Epithelial cell of esophagus (primary cell): ENCODE measurements around the gene PRDM16.

Source experiments
- DNase-seq: peaks from one replicate; pipeline ENCODE4 v3.0.0; 2010; ENCODE audit warnings: low read depth
- H3K4me3 ChIP-seq: 2 replicates; pipeline ENCODE4 v1.5.1; 2011; ENCODE audit warnings: mild to moderate bottlenecking, low read length, control low read depth
- TF ChIP-seq, protein P1 (sequence below): IDR thresholded peaks from 2 replicates; pipeline ENCODE4 v1.5.1; 2011; ENCODE audit warnings: low read depth, mild to moderate bottlenecking, low read length, control low read depth, inconsistent platforms; ENCODE audit not compliant: insufficient read depth; ENCODE audit errors: missing control alignments

Gene PRDM16

DNA sequence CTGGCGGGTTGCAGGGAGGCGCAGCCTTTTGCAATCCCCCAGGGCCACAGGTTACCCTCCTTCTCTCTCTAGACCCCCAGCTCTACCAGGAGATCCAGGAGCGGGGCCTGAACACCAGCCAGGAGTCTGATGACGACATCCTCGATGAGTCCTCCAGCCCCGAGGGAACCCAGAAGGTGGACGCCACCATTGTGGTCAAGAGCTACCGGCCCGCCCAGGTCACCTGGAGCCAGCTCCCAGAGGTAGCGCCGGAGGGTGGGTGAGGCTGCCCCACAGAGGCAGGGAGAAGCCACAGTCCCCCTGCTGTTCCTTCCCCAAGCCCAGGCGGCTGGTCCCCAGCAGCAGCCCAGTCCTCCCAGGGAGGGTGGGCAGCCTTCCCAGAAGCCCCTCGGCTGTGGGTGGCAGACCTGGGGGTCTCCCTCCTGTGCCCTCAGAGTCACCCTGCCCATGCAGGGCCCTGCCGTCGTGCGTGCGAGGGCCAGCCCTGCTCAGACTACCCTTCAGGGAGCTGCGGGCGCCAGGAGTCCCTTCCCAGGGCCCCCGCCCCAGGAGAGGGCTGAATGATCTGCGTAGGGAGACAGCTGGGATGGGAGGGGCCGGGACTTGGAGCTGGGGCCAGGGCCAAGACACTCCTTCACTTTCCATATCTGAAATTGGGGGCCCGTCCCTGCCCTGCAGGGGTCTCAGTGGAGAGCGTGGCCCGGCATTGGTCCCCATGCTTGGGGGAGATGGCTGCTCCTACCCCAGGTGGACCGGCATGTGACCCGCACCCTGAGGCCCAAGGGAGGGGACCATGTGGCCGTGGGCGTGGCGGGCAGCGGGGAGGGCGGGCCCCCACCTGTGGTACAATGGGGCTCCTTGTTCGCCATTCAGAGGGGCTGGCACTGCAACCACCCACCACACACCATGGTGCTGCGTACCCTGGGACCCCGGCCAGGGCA, 398.4 kb downstream of the PRDM16 start:
- TF ChIP-seq, protein P1, sequence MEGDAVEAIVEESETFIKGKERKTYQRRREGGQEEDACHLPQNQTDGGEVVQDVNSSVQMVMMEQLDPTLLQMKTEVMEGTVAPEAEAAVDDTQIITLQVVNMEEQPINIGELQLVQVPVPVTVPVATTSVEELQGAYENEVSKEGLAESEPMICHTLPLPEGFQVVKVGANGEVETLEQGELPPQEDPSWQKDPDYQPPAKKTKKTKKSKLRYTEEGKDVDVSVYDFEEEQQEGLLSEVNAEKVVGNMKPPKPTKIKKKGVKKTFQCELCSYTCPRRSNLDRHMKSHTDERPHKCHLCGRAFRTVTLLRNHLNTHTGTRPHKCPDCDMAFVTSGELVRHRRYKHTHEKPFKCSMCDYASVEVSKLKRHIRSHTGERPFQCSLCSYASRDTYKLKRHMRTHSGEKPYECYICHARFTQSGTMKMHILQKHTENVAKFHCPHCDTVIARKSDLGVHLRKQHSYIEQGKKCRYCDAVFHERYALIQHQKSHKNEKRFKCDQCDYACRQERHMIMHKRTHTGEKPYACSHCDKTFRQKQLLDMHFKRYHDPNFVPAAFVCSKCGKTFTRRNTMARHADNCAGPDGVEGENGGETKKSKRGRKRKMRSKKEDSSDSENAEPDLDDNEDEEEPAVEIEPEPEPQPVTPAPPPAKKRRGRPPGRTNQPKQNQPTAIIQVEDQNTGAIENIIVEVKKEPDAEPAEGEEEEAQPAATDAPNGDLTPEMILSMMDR: no peak
- DNase-seq: peak; percentile 29
- H3K4me3 ChIP-seq: no peak overlapping the region

- DNase-seq: peak; percentile 62
- TF ChIP-seq, protein P1: no peak
- no peak overlapping the region for H3K4me3 ChIP-seq
These were observed 399.5 kb downstream of the PRDM16 start for GRCh38 chr1:3468236-3469103.

DNA sequence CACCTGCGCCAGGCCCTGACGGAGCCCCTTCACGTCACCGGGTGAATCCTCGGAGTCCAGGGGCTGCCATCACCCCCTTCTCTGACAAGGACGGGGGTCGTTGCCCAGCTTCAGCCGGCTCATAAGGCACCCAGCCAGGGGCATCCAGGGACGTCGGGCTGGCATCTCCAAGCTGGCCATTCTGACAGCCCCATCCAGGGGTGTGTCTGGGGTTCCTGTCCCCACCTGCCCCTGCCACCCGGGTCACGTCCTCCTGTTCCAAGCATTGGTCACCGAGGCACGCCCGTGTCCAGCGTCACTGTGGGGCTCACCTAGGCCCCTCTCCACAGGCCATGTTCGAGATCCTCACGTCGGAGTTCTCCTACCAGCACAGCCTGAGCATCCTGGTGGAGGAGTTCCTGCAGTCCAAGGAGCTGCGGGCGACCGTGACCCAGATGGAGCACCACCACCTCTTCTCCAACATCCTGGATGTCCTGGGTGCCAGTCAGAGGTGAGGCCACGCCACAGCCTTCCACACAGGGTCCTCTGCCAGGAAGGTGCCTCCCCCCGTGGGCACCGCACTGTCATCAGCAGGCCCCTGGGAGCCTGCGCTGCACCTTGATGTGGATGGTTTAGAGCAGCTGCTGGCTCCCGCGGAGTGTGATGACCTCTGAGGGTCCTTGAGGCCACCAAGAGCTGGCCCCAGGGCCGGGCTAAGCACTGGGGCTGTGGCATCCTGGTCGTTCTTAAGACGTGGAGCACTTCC, 400.3 kb downstream of the PRDM16 start:
- DNase-seq: no peak
- H3K4me3 ChIP-seq: no peak overlapping the region
- TF ChIP-seq, protein P1: no peak

DNA sequence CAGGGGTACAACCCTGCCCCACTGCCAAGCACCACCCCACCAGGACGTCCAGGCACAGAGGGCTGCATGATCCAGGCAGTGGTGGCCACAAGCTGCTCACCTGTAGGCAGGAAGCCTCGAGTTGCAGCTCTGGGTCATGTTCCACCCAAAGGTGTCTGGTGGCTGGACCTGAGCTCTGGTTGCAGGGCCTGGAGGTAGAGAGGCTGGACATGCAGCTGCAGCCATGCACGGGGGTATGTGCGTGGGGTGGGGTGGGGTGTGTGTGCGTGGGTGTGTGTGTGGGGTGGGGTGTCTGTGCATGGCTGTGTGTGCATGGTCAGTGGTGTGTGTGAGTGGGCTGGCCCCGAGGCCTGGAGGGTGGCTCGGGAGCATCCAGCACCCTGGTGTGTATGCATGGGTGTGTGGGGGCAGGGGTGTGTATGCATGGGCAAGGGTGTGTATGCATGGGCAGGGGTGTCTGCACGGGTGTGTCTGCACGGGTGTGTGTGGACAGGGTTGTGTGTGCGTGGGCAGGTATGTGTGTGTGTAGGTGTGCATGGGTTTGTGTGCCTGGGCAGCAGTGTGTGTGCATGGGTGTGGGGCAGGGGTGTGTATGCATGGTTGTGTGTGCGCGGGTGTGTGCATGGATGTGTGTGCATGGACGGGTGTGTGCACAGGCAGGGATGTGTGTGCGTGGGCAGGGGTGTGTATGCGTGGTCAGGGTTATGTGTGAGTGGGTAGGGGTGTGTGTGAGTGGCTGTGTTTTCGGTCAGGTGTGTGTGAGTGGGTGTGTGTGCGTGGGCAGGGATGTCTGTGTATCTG, 401.0 kb downstream of the PRDM16 start:
- no peak for DNase-seq
- TF ChIP-seq, protein P1: no peak
- no peak overlapping the region for H3K4me3 ChIP-seq

DNA sequence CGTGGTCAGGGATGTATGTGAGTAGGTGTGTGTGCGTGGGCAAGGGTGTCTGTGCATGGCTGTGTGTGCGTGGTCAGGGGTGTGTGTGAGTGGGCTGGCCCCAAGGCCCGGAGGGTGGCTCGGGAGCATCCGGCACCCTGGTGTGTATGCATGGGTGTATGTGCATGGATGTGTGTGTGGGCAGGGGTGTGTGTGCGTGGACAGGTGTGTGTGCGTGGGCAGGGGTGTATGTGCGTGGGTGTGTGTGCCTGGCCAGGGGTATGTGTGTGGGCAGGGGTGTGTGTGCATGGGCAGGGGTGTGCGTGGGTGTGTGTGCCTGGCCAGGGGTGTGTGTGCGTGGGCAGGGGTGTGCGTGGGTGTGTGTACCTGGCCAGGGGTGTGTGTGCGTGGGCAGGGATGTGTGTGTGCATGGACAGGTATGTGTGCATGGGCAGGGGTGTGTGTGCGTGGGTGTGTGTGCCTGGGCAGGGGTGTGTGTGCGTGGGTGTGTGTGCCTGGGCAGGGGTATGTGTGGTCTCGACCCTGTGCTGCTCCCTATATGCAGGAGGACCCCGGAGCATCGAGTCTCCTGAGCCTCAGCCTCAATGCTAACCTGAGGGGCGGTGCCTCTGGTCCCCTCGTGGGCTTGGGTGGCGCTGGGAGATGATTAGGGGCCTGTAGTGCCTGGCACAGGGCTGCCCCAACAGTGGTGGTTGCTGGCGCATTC, 401.8 kb downstream of the PRDM16 start:
- H3K4me3 ChIP-seq: no peak overlapping the region
- no peak for DNase-seq
- TF ChIP-seq, protein P1: no peak
